ENCODE results near the gene LMLN. TPM values are rescaled to one million over a fixed set of nuclear protein-coding genes. Genes with fewer than 3 reads are reported as not detected.

Gene LMLN
- polyA plus RNA-seq, 1 of the 3 experiments (the other 2 are of a cell fraction): 7.4 TPM

DNA sequence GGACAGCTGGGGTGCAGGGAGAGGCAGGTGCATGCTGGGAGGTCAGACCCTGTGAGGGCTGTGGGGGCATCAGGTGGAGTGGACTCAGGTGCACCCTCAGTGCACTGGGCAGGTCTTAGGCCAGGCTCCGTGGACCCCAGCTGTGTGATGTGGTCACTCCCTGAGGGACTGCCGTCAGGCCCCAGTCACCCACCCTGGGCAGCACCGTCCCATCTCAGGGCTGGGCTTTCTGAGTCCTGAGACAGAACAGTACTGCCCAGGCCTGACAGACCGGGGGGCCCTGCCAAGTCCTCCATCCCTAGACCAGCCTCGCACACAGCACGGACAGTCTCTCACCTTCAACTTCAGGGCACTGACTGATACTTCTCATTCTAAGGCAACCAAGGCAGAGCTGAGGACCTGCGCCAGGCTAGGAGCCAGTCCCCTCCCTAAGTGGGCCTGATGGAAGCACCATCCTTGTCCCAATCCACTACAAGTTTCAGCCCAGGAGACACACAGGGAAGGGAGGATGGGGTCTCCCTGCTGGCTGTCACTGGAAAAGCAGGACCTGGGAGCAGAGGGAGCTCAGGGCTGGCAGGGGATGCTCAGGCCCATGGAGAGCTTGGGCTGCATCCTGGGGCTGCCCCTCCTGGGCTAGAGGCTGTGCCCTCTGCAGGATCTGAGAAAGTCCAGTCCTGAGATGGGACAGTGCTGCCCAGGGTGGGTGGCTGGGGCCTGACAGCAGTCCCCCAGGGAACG lies 86.3 kb downstream of the LMLN start:
- Histone ChIP-seq H3K4me1 (ENCODE audit: control insufficient read depth in 1 of 2, insufficient read depth in 2 of 2, low read depth in 1 of 2, low read length in 1 of 2) (no peaks in the 10 kb centered on the region), H3K27ac (ENCODE audit: low read depth in 2 of 2, low read length in 1 of 2) (no peak overlapping the region), H4K20me1 (ENCODE audit: insufficient read depth) (no peaks in the 10 kb centered on the region), H3F3A (replicated peaks; ENCODE audit: insufficient read depth) (no peaks in the 10 kb centered on the region), H3K27me3 (ENCODE audit: insufficient read depth) (no peaks in the 10 kb centered on the region), H2AFZ (ENCODE audit: low read depth) (no peak overlapping the region), H3K4me3 (ENCODE audit: low read depth in 2 of 2, low read length in 1 of 2) (no peak overlapping the region), H3K4me2 (no peak overlapping the region), H3K79me2 (ENCODE audit: insufficient read depth) (no peaks in the 10 kb centered on the region), H3K9me2 (no peaks in the 10 kb centered on the region), H3K9me3 (no peaks in the 10 kb centered on the region), H3K9ac (no peak overlapping the region), H3K36me3 (replicated peaks in 1 of 2; ENCODE audit: control insufficient read depth in 1 of 2, insufficient read depth in 2 of 2, low read length in 1 of 2) (no peaks in the 10 kb centered on the region)
- ChIA-PET POLR2A (no interaction called here), CTCF (no interaction called here)
- TF ChIP-seq ELF1 (IDR thresholded peaks at IDR 0.05): no peak
- TF ChIP-seq, protein P1, sequence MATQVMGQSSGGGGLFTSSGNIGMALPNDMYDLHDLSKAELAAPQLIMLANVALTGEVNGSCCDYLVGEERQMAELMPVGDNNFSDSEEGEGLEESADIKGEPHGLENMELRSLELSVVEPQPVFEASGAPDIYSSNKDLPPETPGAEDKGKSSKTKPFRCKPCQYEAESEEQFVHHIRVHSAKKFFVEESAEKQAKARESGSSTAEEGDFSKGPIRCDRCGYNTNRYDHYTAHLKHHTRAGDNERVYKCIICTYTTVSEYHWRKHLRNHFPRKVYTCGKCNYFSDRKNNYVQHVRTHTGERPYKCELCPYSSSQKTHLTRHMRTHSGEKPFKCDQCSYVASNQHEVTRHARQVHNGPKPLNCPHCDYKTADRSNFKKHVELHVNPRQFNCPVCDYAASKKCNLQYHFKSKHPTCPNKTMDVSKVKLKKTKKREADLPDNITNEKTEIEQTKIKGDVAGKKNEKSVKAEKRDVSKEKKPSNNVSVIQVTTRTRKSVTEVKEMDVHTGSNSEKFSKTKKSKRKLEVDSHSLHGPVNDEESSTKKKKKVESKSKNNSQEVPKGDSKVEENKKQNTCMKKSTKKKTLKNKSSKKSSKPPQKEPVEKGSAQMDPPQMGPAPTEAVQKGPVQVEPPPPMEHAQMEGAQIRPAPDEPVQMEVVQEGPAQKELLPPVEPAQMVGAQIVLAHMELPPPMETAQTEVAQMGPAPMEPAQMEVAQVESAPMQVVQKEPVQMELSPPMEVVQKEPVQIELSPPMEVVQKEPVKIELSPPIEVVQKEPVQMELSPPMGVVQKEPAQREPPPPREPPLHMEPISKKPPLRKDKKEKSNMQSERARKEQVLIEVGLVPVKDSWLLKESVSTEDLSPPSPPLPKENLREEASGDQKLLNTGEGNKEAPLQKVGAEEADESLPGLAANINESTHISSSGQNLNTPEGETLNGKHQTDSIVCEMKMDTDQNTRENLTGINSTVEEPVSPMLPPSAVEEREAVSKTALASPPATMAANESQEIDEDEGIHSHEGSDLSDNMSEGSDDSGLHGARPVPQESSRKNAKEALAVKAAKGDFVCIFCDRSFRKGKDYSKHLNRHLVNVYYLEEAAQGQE (IDR thresholded peaks at IDR 0.05; ENCODE audit: low read depth, low read length): no peak
- no peak for TF ChIP-seq SIN3A (IDR thresholded peaks at IDR 0.05; ENCODE audit: borderline replicate concordance, low read depth, low read length)
- no peak for TF ChIP-seq EP300 (IDR thresholded peaks at IDR 0.05; ENCODE audit: borderline replicate concordance in 1 of 2, low read depth in 1 of 2, low read length in 1 of 2)
- no peak for TF ChIP-seq NRF1 (IDR thresholded peaks at IDR 0.05; ENCODE audit: low read depth, low read length)
- no peak for TF ChIP-seq MEF2A (IDR thresholded peaks at IDR 0.05; ENCODE audit: borderline replicate concordance, low read depth)
- 63% methylated on average over 1 of the region's 8 CpGs for WGBS (ENCODE audit: low lambda C conversion rate)
- no peak for DNase-seq

DNA sequence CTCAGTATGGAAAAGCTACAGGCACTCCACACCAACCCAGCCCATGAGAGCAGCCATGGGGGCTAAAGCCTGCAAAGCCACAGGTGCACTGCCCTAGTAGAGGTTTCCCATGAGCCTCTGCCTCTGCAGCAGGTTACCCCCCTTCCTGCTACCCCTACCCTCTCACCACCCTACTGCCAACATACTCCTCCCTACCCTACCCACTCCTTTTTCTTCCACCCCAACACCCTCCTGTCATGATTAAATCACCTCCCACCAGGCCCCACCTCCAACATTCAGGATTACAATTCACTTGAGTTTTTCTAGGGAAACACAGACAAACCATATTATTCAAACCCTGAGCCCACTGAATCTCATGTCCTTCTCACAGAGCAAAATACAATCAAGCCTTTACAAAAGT lies 88.4 kb downstream of the LMLN start:
- Histone ChIP-seq H3K4me3 (ENCODE audit: low read depth in 2 of 2, low read length in 1 of 2) (no peak overlapping the region), H3K79me2 (ENCODE audit: insufficient read depth) (no peaks in the 10 kb centered on the region), H3K27me3 (ENCODE audit: insufficient read depth) (no peaks in the 10 kb centered on the region), H3F3A (replicated peaks; ENCODE audit: insufficient read depth) (no peaks in the 10 kb centered on the region), H3K4me2 (no peak overlapping the region), H3K9me2 (no peaks in the 10 kb centered on the region), H3K4me1 (ENCODE audit: control insufficient read depth in 1 of 2, insufficient read depth in 2 of 2, low read depth in 1 of 2, low read length in 1 of 2) (no peaks in the 10 kb centered on the region), H3K36me3 (replicated peaks in 1 of 2; ENCODE audit: control insufficient read depth in 1 of 2, insufficient read depth in 2 of 2, low read length in 1 of 2) (no peaks in the 10 kb centered on the region), H2AFZ (ENCODE audit: low read depth) (no peak overlapping the region), H3K9ac (no peak overlapping the region), H4K20me1 (ENCODE audit: insufficient read depth) (no peaks in the 10 kb centered on the region), H3K9me3 (no peaks in the 10 kb centered on the region), H3K27ac (ENCODE audit: low read depth in 2 of 2, low read length in 1 of 2) (no peak overlapping the region)
- no peak for TF ChIP-seq NRF1 (IDR thresholded peaks at IDR 0.05; ENCODE audit: low read depth, low read length)
- no peak for TF ChIP-seq NFIC (IDR thresholded peaks at IDR 0.05; ENCODE audit: borderline replicate concordance)
- no peak for TF ChIP-seq EZH2phosphoT487 (IDR thresholded peaks at IDR 0.05; ENCODE audit: borderline replicate concordance, low read depth)
- TF ChIP-seq FOSL2 (IDR thresholded peaks at IDR 0.05; ENCODE audit: borderline replicate concordance, low read depth): no peak
- no peak for TF ChIP-seq EP300 (IDR thresholded peaks at IDR 0.05; ENCODE audit: borderline replicate concordance in 1 of 2, low read depth in 1 of 2, low read length in 1 of 2)
- POLR2A ChIA-PET: no interaction called here
- DNase-seq: no peak
- CTCF ChIA-PET: no interaction called here

All from SK-N-SH (cell line).